Neural cell (in vitro differentiated cells): ENCODE measurements around the gene SLC7A8.

Source experiments
- POLR2AphosphoS5 ChIP-seq: IDR thresholded peaks from 2 replicates; pipeline ENCODE4 v1.6.1; 2012
- TF ChIP-seq, protein P1 (sequence below): fragments of 450-650 bp; IDR thresholded peaks from 2 replicates; pipeline ENCODE4 v1.5.1; 2014; ENCODE audit warnings: antibody characterized with exemption, mild to moderate bottlenecking, moderate library complexity; ENCODE audit not compliant: poor library complexity, severe bottlenecking
- TF ChIP-seq, protein P2 (sequence below): IDR thresholded peaks from 2 replicates; pipeline ENCODE4 v1.6.1; 2012; ENCODE audit warnings: borderline replicate concordance

DNA sequence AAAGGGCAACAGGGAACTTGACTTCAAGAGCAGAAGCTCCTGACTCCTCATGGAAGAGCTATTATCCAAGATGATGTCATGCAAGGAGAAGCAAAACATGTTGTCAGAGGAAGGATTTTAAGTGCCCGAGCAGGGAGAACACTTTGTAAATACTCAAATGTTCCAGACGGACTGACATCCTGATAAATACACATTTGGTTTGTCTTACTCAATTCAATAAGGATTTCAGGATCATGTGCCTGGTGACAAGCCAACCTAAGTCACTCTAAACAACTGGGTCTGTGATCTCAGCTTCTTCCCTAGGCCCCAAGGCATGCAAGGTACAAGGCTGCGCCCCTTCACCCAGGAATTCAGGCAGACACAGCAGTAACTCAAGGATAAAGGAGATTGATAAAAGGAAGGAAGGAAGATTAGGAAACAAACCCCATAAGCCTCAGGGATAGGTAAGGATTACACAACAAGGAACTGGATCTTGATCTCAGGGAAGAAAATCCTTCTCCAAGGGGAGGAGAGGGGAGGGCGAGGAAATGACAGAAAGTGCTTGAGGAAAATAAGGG, 37.6 kb downstream of the SLC7A8 start:
- TF ChIP-seq, protein P1, sequence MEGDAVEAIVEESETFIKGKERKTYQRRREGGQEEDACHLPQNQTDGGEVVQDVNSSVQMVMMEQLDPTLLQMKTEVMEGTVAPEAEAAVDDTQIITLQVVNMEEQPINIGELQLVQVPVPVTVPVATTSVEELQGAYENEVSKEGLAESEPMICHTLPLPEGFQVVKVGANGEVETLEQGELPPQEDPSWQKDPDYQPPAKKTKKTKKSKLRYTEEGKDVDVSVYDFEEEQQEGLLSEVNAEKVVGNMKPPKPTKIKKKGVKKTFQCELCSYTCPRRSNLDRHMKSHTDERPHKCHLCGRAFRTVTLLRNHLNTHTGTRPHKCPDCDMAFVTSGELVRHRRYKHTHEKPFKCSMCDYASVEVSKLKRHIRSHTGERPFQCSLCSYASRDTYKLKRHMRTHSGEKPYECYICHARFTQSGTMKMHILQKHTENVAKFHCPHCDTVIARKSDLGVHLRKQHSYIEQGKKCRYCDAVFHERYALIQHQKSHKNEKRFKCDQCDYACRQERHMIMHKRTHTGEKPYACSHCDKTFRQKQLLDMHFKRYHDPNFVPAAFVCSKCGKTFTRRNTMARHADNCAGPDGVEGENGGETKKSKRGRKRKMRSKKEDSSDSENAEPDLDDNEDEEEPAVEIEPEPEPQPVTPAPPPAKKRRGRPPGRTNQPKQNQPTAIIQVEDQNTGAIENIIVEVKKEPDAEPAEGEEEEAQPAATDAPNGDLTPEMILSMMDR: no peak
- TF ChIP-seq, protein P2, sequence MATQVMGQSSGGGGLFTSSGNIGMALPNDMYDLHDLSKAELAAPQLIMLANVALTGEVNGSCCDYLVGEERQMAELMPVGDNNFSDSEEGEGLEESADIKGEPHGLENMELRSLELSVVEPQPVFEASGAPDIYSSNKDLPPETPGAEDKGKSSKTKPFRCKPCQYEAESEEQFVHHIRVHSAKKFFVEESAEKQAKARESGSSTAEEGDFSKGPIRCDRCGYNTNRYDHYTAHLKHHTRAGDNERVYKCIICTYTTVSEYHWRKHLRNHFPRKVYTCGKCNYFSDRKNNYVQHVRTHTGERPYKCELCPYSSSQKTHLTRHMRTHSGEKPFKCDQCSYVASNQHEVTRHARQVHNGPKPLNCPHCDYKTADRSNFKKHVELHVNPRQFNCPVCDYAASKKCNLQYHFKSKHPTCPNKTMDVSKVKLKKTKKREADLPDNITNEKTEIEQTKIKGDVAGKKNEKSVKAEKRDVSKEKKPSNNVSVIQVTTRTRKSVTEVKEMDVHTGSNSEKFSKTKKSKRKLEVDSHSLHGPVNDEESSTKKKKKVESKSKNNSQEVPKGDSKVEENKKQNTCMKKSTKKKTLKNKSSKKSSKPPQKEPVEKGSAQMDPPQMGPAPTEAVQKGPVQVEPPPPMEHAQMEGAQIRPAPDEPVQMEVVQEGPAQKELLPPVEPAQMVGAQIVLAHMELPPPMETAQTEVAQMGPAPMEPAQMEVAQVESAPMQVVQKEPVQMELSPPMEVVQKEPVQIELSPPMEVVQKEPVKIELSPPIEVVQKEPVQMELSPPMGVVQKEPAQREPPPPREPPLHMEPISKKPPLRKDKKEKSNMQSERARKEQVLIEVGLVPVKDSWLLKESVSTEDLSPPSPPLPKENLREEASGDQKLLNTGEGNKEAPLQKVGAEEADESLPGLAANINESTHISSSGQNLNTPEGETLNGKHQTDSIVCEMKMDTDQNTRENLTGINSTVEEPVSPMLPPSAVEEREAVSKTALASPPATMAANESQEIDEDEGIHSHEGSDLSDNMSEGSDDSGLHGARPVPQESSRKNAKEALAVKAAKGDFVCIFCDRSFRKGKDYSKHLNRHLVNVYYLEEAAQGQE: no peak
- TF ChIP-seq POLR2AphosphoS5: no peak
